Fibroblast of peridontal ligament (primary cell): ENCODE measurements around the gene HIVEP1.

Experiments
- DNase-seq: peaks from one replicate; pipeline ENCODE4 v3.0.0-alpha.2; 2010; ENCODE audit errors: extremely low read depth

Gene HIVEP1

GRCh38 chr6:12189150-12189549 lies 177.0 kb downstream of the HIVEP1 start:
- no peak for DNase-seq

GRCh38 chr6:12189661-12190060 lies 177.5 kb downstream of the HIVEP1 start:
- DNase-seq: peak; percentile 6

GRCh38 chr6:12190252-12190651 lies 178.1 kb downstream of the HIVEP1 start:
- DNase-seq: no peak

- peak; percentile 30 for DNase-seq
These were observed 184.3 kb downstream of the HIVEP1 start for GRCh38 chr6:12196326-12196936.

- no peak for DNase-seq
These were observed 186.7 kb downstream of the HIVEP1 start for GRCh38 chr6:12198851-12199250.

GRCh38 chr6:12200015-12200564 lies 188.0 kb downstream of the HIVEP1 start:
- no peak for DNase-seq

GRCh38 chr6:12200761-12201160 lies 188.6 kb downstream of the HIVEP1 start:
- DNase-seq: no peak

- DNase-seq: no peak
These were observed 190.9 kb downstream of the HIVEP1 start for GRCh38 chr6:12203001-12203400.

- DNase-seq: no peak
These were observed 196.1 kb downstream of the HIVEP1 start for GRCh38 chr6:12208190-12208589.

GRCh38 chr6:12208673-12209072 lies 196.6 kb downstream of the HIVEP1 start:
- DNase-seq: no peak
